ENCODE results near the gene PF4V1.

The PF4V1 gene

DNA sequence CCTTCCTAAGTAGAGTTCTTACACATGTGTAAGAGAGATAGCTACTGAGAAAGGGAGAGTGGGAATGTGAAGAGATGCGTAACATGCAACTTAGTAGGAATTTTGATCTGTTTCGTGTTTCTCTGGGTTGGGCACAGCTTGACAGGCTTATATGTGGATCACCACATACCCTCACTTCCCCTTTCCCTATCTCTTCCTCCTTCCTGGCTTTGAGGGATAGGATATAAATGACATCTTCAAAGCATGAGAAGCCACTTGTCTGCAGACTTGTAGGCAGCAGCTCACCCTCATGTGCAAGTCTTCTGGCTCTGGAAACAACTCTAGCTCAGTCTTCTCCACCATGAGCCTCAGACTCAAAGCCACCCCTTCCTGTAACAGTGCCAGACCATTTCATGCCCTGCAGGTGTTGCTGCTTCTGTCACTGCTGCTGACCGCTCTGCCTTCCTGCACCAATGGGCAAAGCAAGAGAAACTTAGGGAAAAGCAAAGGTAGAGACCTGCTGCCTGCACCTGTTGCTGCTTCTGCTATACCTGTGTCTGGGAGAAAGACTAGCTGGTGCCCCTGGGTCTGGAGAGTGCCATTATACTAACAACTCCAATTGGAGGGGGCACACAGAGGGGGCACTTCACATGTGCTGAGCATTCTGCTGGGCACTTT is 5.4 kb upstream of the PF4V1 start:
- no peak for DNase-seq

DNA sequence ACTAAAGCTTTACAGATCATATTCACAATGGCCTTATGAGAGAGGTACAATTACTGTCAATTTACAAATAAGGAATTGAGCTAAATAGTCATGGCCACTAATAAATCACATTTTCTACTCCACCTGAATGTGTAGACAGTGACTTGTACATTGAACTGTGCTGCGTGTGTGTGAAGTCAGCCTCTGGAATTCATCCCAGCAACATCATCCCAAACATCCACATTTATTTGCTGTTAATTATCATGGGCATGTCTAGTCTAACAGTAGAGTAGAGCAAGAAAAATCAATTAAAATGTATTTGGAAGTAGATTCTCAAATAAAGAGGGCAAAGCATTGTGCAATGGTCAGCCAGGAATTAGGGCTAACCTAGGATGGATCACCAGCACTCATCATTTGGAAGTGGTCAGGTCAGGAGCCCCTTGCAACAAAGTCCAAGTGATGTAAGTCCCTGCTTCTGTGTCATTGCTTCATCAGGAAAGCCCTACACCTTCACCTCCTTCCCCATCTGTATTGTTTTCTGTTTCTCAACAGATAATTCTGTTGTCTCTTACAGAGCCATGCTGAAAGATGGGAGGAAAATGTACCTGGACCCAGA is 4.8 kb upstream of the PF4V1 start:
- DNase-seq: no peak

DNA sequence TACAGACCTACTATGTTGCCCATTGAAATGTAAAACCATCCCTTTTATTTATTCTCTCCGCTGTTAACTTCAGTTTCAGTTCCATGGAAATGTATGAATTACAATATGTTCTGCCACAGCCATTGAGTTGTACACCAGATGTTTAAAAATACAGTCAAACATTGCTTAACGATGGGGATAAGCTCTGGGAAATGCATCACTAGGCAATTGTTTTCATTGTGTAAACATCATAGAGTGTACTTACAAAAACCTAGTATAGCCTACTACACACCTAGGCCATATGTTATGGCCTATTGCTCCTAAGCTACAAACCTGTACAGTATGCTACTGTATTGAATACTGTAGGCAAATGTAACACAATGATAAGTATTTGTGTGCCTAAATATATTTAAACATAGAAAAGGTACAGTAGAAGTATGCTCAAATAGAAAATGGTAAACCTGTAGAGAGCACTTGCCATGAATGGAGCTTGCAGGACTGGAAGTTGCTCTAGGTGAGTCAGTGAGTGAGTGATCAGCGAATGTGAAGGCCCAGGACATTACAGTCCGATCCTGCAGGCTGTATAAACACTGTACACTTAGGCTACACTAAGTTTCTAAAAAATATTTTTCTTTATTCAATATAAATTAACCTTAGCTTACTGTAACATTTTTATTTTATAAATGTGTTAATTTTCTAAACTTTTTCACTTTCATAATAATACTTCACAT is 2.7 kb upstream of the PF4V1 start:
- DNase-seq: no peak

DNA sequence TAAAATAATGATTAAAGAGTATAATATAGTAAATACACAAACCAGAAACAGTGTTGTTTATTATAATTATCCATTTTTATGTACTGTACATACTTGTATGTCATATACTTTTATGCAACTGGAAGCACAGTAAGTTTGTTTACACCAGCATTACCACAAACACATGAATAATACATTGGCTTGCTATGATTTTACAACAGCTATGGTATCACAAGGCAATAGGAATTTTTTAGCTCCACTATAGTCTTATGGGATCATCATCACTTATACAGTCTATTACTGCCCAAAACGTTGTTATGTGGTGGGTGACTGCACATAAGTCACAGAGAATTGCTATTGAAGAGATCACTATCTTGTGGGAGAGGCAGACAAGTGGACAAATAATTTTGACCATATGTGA is 1.8 kb upstream of the PF4V1 start:
- DNase-seq: no peak

DNA sequence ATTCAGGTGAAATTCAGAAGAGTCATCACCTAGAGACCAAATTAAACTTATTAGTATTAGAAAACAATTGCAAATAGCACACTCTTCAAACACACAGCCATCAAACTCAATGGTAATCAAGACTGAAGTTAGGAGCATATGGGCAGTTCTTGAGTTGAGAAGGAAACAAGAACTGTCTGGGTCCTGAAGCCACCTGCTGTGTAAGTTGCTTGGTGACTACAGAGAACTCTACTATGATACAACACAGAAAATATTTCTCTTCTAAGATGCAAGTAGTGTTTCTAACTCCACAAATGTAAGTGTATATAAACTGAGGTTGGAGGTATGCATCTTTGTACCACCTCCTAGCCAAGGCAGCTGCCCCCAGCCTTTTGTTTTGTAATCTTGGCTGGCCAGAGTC is 325 bp upstream of the PF4V1 start:
- no peak for DNase-seq

DNA sequence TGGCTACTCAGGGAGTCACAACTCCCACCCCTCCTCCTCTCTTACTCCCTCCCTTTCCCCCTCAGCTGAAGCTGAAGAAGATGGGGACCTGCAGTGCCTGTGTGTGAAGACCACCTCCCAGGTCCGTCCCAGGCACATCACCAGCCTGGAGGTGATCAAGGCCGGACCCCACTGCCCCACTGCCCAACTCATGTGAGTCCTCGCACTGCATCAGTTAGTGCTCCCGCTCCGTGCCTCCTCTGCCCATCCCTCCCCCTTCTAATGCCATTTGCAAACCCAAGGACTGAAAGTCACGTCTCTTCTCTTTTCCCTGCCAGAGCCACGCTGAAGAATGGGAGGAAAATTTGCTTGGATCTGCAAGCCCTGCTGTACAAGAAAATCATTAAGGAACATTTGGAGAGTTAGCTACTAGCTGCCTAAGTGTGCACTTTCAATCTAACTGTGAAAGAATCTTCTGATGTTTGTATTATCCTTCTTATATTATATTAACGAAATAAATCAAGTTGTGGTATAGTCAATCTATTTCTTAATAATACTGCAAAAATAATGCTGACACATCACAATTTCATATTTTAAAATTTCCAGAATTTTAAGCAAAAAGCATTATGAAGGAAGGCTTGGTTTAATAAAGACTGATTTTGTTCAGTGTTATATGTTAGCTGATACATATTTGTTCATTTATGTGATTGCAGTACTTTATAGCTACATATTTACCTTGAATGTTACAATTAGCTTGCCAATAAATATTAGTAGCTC is 800 bp downstream of the PF4V1 start:
- DNase-seq: no peak

DNA sequence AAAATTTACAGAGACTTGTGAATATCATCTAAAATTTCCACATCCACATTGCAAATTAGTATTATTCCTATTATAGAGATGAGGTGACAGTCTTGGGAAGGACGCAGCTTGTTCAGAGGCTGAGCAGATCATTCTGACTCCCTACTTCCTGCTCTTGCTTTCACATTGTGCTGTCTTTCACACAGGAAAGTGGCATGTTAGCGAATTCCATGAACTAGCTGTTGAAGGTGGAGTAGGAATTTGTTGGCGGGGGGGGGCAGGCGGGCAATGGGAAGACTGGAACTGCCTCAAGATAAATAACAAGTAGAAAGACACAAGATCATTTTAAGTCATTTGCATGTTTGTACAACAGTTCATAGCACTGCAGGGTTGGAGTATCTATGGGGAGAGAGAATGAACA is 2.3 kb downstream of the PF4V1 start:
- DNase-seq: no peak

DNA sequence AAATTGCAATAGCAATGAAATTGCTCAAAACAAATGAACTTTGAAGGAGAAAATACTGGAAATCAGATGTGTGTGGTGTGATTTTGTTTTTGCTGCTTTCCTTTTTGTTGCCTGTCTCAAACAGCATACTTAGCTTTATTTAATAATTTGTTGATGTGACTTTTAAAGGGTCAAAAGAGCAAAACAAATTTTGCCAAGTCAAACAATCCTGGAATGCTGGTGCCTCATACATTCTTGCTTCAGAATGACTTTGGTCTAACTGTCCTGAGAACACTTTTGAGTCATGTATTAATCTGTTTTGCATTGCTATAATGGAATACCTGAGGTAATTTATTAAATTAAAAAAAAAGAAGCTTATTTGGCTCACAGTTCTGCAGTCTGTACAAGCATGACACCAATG is 3.4 kb downstream of the PF4V1 start:
- no peak for DNase-seq

DNA sequence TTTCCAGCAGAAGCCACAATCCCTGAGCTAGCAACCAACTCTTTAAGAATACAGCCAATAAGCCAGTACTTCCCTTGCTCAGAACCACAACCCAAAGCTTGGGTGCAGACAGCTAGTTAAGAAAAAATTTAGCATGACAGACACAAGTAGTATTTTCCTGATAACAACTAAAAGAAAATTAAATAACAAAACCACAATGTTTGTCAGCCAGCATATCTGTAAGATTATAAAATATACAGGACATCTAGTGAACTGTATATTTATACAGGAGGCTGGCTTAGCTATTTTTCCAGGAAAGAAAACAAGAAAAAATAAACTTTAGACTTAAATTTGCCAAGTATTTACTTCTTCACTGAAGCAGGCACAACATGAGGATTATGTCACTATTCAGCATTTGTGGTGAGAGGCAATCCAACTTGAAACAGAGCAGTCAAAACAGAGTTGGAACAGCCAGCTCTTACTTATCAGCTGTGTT is 6.6 kb downstream of the PF4V1 start:
- DNase-seq: no peak

DNA sequence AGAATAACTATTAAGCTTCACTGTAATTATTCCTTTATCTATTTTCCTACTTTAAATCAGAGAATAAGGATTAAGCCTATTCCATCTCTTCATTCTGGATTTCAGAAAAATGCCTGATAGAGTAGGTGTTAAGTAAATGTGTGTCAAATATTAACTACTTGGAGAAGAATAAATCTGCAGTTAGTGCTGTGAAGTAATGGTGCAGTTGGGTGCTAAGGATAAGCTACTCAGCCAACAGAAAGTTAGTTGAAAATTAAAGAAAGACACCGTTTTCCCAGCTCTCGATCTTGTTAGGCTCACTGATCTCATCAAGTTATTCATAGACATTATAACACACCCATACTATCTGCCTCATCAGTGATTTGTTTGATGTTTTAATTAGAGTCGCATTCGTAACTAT is 7.1 kb downstream of the PF4V1 start:
- DNase-seq: no peak

DNA sequence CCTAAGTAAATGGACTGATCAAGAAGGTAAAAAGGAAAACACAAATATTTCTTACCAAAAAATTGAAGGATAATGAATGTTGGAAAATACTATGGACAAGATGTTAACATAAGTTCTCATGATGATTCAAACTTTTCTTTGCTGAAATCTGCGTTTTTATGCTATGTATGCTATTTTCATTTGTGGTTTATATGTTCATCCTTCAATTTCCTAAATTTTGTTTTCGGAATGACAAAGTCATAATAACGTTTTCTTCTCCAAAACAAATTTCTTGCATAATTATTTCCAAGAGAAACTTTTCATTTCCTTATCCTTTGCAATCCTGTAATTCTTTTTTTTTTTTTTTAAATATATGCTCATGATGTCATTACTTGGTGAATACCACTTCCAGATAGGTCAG is 7.8 kb downstream of the PF4V1 start:
- no peak for DNase-seq

DNA sequence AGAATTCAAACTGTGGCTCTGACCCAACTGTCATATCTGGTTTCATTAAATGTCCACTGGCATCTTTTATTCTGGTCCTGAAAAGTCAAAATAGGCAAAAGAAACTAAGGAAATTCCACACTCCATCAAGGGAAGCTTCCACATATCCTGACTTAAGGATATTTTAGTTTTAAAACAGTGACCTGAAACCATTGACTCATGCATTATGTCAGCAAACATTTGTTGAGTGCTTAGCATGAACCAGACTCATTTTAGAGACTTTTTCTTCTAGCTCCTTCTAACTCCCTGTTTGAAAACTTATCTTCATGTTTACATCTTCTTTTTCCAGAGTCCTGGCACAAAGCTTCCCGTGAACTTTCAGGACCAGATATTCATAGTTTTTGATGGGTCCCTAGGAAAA is 9.2 kb downstream of the PF4V1 start:
- DNase-seq: no peak

DNA sequence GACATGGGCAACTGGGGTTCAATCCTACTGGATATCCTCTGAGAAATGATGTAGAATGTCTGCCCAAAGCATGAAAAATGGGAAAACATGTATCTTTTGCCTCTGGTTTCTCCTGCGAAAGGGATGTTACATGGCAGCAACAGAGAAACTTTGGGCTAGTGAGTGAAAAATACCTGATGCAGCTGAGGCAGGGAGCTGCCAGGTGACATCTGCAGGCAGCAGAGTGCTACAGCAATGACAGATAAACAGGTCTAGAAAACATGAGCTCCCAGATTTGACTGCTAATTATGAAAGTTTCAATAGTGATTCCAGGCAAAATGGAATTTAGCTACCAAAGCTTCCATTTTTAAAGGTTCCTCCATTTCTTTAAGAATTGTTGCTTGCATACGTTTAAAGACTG is 11.3 kb downstream of the PF4V1 start:
- DNase-seq: no peak

DNA sequence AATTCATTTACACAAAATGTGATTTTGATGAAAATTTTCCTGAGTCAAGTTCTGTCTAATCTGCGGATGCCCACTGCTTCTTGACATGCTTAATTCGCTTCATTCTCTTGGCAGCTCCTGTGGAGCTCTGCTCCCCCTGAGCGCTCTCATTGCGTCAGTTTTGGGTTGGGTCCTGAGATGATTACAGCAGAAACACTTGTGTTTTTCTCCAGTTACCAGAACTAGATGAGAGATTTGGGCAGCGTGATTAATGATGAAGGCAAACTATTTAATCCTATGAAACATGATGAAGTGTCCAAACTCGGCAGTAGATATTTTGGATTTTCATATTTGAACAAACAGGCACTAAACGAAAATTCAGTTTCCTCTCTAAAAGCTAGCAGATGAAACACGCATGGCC is 11.9 kb downstream of the PF4V1 start:
- no peak for DNase-seq

DNA sequence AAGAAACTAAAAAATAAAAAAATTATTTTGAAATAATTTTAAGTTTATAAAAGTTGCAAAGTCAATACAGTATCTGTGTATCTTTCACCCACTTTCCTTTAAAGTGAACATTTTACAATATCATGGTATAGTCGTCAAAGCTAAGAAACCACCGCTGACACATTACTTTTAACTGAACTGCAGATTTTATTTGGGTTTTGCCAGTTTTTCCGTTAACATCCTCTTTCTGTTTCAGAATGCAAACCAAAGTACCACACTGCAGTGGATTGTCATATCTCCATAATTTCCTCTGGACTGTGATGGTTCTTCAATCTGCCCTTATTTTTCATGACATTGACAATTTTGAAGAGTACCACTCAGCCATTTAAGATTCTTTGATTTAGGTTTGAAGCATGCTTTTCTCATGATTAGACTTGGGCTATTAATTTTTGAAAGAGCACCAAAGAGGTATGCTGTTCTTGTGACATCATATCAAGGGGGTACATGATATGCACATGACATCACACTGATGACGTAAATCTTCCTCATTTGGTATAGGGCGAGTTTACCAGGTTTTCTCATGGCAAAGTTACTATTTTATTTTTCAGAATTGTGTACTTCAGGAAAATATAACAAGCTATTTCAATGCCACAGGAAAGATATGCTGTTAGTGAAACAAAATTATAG is 12.5 kb downstream of the PF4V1 start:
- DNase-seq: no peak

DNA sequence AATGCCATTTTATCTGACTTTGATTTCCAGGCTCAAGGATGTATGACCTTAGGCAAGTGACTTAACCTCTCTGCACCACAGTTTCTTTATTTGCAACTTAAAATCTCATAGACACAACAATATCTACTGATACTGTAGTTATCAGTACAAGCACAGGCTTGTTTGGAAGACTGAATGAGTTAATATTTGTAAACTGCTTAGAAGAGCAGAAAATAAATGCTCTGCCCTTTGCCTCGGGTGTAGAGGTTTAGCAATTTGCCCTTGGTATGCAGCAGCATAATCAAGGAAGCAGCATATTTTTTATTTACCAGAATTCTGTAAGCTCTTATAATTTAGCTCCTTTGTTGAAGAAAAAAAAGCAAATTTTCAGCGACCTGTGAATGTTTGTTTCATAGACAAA is 13.2 kb downstream of the PF4V1 start:
- DNase-seq: no peak

DNA sequence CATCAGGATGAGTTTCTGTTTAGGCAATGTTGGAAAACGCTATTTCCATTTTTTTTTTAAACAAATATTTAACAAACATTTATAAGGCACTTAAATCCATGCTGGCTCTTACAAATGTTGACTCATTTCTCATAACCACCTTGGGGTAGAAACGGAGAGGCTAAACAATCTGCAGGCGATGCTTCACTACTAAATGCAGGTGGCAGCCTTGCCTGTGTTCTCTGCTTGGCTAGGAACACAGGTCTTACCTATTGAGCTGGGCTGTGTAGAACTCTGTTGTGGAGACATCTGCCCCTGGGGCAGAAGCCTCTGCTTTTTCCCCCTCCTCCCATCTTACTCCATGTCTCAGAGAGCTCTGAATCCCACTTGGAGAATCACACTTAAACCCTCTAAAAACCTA is 14.7 kb downstream of the PF4V1 start:
- no peak for DNase-seq

DNA sequence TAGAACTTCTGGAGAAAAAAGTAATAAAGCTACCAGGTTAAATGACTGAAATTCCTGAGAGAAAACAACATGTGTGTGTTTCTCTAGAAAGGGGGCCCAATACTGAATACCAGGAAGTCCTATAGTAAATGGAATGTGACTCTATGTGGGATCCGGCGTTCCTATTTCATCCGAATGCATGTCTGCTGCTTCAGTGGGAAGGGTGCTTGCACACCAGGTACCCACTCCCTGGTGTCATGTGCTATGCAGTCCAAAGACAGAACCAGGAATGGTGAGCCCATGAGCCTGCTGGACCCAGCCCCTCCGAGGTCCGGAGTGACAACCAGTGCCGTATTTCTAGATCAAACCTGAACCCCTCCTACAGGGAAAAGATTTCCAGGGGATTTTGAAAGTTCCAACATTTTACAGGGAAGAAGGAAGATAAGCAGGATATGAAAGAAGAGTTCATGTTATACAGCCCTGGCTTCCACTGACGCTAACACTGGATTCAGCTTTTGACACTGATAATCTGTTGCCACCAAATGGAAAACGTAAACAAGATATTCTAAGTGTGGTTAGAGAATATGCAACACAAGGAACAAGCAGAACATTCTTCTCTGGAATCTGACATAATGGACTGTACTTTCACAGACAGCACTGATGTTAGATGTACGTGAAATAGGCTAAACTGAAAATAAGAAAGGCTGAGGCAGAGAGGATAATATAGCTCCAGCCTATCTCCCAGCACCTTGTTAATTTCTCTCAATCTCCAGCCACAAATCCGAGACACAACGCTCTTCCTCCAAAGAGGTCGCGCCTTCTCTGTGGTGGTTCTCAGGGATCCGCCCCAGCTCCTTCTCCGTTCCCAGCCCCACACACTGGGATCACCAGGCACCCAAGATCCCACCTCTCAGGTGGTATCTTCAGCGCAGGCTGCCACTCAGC is 15.4 kb downstream of the PF4V1 start:
- no peak for DNase-seq

DNA sequence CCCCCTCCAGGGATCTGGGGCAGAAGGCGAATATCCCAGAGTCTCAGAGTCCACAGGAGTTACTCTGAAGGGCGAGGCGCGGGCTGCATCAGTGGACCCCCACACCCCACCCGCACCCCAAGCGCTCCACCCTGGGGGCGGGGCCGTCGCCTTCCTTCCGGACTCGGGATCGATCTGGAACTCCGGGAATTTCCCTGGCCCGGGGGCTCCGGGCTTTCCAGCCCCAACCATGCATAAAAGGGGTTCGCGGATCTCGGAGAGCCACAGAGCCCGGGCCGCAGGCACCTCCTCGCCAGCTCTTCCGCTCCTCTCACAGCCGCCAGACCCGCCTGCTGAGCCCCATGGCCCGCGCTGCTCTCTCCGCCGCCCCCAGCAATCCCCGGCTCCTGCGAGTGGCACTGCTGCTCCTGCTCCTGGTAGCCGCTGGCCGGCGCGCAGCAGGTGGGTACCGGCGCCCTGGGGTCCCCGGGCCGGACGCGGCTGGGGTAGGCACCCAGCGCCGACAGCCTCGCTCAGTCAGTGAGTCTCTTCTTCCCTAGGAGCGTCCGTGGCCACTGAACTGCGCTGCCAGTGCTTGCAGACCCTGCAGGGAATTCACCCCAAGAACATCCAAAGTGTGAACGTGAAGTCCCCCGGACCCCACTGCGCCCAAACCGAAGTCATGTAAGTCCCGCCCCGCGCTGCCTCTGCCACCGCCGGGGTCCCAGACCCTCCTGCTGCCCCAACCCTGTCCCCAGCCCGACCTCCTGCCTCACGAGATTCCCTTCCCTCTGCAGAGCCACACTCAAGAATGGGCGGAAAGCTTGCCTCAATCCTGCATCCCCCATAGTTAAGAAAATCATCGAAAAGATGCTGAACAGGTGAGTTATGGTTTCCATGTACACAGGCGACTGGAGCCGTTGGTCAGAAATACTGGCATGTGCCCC is 16.3 kb downstream of the PF4V1 start, which contains the start of gene CXCL1:
CXCL1 (plus strand) TSS at position 264 of the 926 bp plus-strand sequence; CDS start at position 342, 78 bp downstream.
- DNase-seq: no peak

DNA sequence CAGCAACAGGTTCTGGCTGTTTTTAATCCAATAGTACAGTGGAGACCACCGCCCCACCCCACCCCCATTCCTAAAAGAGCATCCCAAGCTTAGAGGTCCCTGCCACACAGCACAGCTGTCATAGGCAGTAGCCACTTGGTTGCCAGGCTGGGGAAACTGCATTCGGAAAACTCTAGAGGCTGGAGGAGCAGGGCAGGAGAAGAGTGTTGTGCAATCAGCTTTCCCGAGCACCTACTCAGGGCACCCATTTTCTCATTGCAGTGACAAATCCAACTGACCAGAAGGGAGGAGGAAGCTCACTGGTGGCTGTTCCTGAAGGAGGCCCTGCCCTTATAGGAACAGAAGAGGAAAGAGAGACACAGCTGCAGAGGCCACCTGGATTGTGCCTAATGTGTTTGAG is 17.2 kb downstream of the PF4V1 start:
- DNase-seq: no peak

DNA sequence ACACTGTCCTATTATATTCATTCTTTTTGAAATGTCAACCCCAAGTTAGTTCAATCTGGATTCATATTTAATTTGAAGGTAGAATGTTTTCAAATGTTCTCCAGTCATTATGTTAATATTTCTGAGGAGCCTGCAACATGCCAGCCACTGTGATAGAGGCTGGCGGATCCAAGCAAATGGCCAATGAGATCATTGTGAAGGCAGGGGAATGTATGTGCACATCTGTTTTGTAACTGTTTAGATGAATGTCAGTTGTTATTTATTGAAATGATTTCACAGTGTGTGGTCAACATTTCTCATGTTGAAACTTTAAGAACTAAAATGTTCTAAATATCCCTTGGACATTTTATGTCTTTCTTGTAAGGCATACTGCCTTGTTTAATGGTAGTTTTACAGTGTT is 17.7 kb downstream of the PF4V1 start:
- no peak for DNase-seq

Data from activated T-cell treated with anti-CD3 and anti-CD28 coated beads, Interleukin-2, amount 50 U/mL, for 48 hours (primary cell).